Anterior cingulate cortex (tissue), 58 donors: Measurements from ENCODE around the gene RPE.
A peak's percentile ranks its signal among the peaks of the same experiment; 100 is the strongest.

Source experiments
- DNase-seq, 58 donors: peaks; one replicate each; lab custom pipeline; 2025; lab: John Stamatoyannopoulos, UW

RPE gene

DNA sequence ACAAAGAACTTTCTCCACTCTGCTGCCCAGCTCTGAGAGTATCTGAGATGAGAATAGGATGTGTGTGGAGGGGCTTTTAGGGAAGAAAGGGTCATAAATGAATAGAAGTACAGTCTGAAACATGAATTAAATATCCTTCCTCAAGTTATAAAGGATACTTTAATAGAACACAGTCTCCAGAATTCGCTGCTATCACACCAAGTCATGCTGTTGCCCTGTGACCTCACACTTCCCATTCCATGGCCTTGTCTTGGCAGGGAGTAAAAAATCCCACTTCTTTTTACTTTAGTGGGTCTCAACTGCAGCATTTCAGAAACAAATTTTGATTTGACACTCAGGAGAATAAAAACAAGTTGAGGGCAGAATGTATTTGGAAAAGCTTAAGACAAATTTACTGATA is 3.8 kb upstream of the RPE start:
- DNase-seq: no peak

DNA sequence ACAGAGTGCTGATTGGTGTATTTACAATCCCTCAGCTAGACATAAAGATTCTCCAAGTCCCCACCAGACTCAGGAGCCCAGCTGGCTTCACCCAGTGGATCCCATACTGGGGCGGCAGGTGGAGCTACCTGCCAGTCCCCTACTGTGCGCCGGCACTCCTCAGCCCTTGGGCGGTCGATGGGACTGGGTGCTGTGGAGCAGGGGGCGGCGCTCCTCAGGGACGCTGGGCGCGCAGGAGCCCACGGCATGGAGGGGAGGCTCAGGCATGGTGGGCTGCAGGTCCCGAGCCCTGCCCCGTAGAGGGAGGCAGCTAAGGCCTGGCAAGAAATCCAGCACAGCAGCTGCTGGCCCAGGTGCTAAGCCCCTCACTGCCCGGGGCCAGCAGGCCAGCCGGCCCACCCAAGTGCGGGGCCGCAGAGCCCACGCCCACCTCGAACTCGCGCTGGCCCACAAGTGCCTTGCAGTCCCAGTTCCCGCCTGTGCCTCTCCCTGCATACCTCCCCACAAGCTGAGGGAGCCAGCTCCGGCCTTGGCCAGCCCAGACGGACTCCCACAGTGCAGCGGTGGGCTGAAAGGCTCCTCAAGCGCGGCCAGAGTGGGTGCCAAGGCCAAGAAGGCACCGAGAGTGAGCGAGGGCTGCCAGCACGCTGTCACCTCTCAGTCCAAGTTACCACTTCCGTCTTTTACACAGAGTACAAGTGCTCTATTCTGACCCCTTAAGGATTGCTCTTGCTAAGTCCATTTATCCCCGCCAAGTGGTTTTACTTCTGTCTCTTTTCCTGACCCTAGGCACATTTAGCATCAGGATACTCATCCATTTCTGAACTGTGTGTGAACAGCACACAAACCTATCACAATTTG is 1.7 kb upstream of the RPE start:
- peak in 1 of 58 donors; percentile 2 for DNase-seq

DNA sequence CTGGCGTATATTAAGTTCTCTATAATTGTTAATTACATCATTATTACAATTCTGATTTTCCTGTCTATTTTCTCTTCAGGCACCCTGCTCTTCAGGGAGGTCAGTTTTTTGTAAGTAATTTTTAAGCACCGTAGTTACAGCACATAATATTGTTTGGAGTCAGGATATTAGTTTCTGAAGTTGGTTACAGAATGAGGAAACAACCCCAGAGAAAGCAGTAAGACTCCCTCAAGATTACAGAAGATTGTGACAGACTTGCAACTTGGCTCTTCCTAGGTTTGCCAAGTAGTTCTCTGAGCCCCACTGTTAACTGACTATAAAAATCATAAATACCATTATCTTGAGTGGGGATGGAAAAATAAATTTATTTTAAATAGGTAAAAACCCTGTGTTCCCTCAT is 921 bp downstream of the RPE start:
- no peak for DNase-seq

DNA sequence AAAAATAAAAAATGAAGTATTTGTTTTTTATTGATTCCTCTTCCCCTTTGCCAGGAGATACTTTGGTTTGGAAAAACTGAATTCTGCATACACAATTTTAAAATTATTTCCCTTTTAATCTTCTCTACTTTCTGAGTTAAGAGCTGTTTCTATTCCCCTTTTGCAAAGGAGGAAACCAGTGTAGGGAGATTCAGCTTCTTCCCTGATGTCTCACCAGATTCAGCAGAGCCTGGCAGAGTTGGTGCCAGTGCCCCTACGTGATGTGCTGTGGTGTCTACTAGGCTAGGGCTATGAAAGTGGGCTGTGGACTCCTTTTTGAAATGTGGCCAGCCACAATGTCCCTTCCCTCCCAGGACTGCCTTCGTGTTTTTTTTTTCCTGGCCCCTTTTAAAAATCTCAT is 2.4 kb downstream of the RPE start:
- DNase-seq: no peak

DNA sequence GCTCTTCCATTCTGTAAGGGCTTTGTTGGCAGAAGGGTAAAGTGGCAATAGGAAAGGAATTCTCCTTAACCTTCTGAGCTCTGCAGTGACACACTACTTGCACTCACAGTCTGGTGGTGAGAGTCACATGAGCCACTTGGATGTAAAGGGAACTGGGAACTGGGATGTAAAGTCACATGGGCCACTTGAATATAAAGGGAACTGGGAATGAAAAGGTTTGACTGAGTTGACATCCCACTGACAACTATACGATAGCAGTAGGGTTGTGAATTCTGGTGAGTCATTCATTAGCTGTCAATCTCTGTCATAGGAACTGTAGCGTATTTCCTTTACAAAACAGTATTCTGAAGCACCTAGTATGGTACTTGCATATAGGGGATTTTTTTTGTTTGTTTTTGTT is 5.5 kb downstream of the RPE start:
- DNase-seq: no peak

DNA sequence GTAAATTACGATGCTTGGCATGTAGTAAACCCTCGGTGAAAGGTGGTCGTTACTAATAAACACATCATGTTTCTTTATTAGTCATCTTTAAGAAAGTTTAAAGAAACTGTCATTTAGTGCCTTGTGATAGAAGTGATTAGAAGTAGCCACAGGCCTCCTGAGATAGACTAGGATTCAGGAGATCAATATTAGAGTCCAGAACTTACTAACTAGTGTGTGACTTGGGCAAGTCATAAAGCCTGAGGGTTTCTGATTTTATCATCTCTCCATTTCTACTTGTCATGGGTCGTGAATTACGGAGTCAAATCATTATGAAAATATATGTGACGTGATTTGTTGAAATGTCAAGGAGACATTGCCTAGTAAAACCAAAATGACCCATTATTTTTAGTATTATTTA is 6.7 kb downstream of the RPE start:
- DNase-seq: no peak

- no peak for DNase-seq
Measured at GRCh38 chr2:210009896-210010295, 7.5 kb downstream of the RPE start.

- DNase-seq: no peak
Measured at GRCh38 chr2:210020138-210020537, 17.7 kb downstream of the RPE start.

DNA sequence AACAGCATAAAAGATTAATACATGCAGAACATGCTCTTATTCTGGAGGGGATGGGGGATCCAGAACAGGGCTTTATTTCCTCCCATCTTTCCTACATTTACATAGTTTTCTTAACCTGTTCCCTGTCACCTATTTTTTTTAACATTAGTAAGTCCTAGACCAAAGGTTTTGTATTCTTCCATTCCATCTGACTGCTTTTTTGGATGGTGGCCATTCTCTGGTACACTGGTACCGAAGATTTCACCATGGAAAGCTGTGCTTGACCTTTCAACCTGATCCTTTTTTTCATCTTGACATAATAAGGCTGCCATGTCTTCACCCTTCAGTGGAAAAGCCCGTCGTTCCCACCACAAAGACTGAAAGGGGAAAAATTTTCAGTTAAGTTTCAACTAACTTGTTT is 20.4 kb downstream of the RPE start:
- DNase-seq: no peak

GRCh38 chr2:210027608-210028007 is 25.2 kb downstream of the RPE start:
- DNase-seq: no peak

- no peak for DNase-seq
Measured at GRCh38 chr2:210028178-210028577, 25.7 kb downstream of the RPE start.

GRCh38 chr2:210034087-210034683 is 31.7 kb downstream of the RPE start:
- no peak for DNase-seq

GRCh38 chr2:210035679-210036078 is 33.2 kb downstream of the RPE start:
- DNase-seq: no peak

GRCh38 chr2:210038078-210038477 is 35.6 kb downstream of the RPE start:
- DNase-seq: no peak

DNA sequence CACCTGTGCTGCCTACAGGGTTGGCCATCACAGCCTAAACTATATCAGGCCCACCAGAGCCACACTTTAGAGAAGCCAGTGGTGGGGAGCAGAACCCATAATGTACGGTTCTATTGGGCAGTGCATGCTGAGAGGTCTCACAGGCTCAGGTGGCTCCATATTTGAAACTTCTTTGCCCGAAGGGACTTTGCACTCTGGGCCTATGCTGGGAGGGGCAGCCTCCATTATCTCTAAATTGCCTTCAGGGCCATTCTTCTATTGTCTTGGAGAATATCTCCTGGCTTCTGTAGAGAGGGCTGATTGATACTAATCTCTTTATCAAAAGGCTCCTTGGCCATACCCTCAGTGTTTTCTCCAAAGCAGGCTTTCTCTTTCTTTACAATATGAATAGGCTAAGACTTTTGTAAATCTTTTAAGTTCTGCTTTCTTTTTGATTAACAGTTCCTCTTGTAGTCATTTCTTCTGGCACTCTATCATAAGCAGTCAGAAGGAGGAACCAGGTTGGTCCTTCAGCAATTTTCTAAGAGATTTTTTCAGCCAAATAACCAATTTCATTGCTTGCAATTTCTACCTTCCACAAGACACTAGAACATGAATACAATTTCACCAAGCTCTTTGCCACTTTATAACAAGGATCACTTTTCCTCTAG is 44.5 kb downstream of the RPE start:
- no peak for DNase-seq

- DNase-seq: no peak
Measured at GRCh38 chr2:210049831-210050230, 47.4 kb downstream of the RPE start.

DNA sequence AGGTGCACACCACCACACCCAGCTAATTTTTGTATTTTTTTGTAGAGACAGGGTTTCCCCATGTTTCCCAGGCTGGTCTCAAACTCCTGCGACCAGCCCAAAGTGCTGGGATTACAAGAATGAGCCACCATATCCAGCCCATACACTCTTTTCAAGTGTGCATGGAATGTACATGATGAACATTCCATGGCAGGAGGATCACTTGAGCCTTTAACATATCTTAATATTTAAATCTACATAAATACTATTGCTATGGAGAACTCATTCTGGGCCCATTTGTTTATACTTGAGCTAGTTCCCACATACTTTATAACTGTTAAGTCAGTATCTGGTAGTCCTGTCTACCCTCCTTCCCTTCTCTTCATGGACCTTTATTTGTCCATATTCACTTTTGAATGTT is 48.4 kb downstream of the RPE start:
- no peak for DNase-seq

- DNase-seq: no peak
Measured at GRCh38 chr2:210054696-210055095, 52.3 kb downstream of the RPE start.

DNA sequence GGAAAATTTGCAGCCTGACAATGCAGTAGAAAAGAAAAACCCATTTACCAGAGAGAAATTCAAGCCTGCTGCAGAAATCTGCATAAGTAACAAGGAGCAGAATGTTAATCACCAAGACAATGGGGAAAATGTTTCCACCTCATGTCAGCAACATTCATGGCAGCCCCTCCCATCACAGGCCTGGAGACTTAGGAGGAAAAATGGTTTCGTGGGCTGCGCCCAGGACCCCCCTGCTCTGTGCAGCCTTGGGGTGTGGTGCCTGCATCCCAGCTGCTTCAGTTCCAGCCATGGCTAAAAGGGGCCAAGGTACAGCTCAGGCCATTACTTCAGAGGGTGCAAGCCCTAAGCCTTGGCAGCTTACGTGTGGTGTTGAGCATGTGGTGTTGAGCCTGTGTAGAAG is 53.4 kb downstream of the RPE start:
- no peak for DNase-seq

GRCh38 chr2:210063306-210063705 is 60.9 kb downstream of the RPE start:
- no peak for DNase-seq
